Sigmoid colon (tissue), 4 donors: Measurements from ENCODE around the gene CHID1.

Experiments
- CTCF ChIP-seq, 4 experiments: fragments of 450-650 bp in 3 of 4; fragments of 200-600 bp in 1 of 4; IDR thresholded peaks; one replicate each; pipeline ENCODE4 v1.5.1; 2016 to 2019; ENCODE audit warnings: antibody characterized with exemption in 4 of 4, mild to moderate bottlenecking in 3 of 4, moderate library complexity in 2 of 4
- EP300 ChIP-seq, 4 donors: sonication (generic); formaldehyde crosslinking; IDR thresholded peaks; one replicate each; pipeline ENCODE4 v1.6.1; 2017; ENCODE audit warnings: antibody characterized with exemption in 4 of 4
- POLR2A ChIP-seq, 2 donors: fragments of 450-650 bp; IDR thresholded peaks; one replicate each; pipeline ENCODE4 v1.6.1; 2016; ENCODE audit warnings: antibody characterized with exemption in 2 of 2, mild to moderate bottlenecking in 2 of 2, moderate library complexity in 2 of 2
- POLR2AphosphoS5 ChIP-seq, 4 donors: sonication (generic); formaldehyde crosslinking; IDR thresholded peaks; one replicate each; pipeline ENCODE4 v1.6.1; 2017; ENCODE audit warnings: antibody characterized with exemption in 4 of 4

- no peak for TF ChIP-seq POLR2AphosphoS5 (IDR thresholded peaks at IDR 0.05)
- TF ChIP-seq CTCF (IDR thresholded peaks at IDR 0.05), result no peak
- no peak for TF ChIP-seq POLR2A (IDR thresholded peaks at IDR 0.05)
- no peak for TF ChIP-seq EP300 (IDR thresholded peaks at IDR 0.05)
These were observed 54.8 kb downstream of the CHID1 start for GRCh38 chr11:855796-856195.
